Measurements from ENCODE around the gene PHF21A. TPM values are rescaled to one million over a fixed set of nuclear protein-coding genes. Genes with fewer than 3 reads are reported as not detected.

Gene PHF21A
- total and polyA plus RNA-seq, 4 donors = 3.6 to 8.5 (median 6.2) TPM

DNA sequence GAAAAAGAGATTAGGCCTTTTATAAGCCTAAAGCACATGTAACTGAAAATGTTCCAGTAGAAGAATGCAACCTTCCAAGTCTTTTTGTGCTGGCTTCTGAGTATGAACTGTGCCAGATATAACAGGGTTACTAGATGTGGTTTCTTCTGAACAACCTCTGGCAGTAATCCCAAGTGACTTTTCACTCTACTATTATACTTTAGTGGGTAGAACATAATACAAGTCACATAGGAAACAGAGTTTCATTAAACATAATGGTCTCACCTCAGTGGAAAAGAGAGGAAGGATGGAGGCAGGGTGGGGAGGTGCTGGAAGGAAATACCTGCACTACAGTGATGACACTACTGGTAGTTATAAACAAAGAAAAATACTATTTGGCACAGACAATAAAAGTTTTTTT is 81.3 kb downstream of the PHF21A start:
- Histone ChIP-seq H3K27ac (ENCODE audit: low read depth in 1 of 2, low read length in 2 of 2) (no peak overlapping the region), H3K27me3 (ENCODE audit: control insufficient read depth in 4 of 4, insufficient read depth in 4 of 4, low read length in 3 of 4) (no peaks in the 10 kb centered on the region), H3K9me3 (ENCODE audit: control insufficient read depth in 4 of 4, low read length in 3 of 4) (no peaks in the 10 kb centered on the region), H3K9ac (ENCODE audit: low read depth in 1 of 2, low read length in 2 of 2) (no peak overlapping the region), H3K4me3 (ENCODE audit: low read depth in 1 of 3, low read length in 3 of 3) (no peak overlapping the region), H3K36me3 (ENCODE audit: control insufficient read depth in 4 of 4, insufficient read depth in 3 of 4, low read depth in 1 of 4, low read length in 3 of 4) (no peaks in the 10 kb centered on the region), H3K4me1 (ENCODE audit: control insufficient read depth in 4 of 4, insufficient read depth in 4 of 4, low read length in 3 of 4) (peaks cover 0 to 2% (median 0%) of the 10 kb centered on the region in 4 donors)
- TF ChIP-seq EGR1 (IDR thresholded peaks at IDR 0.05; ENCODE audit: low read depth in 2 of 2) (no peak), YY1 (IDR thresholded peaks at IDR 0.05) (no peak), GABPA (IDR thresholded peaks at IDR 0.05 in 1 of 2, conservative IDR thresholded peaks at IDR 0.05 in 1 of 2) (no peak), NR2F2 (IDR thresholded peaks at IDR 0.05) (no peak), TAF1 (conservative IDR thresholded peaks at IDR 0.05) (no peak), HNF4G (IDR thresholded peaks at IDR 0.05) (no peak), JUND (IDR thresholded peaks at IDR 0.05) (no peak), HNF4A (conservative IDR thresholded peaks at IDR 0.05) (no peak), FOXA1 (IDR thresholded peaks at IDR 0.05) (no peak), FOXA2 (IDR thresholded peaks at IDR 0.05) (no peak), SP1 (IDR thresholded peaks at IDR 0.05) (no peak)
- TF ChIP-seq, protein P1, sequence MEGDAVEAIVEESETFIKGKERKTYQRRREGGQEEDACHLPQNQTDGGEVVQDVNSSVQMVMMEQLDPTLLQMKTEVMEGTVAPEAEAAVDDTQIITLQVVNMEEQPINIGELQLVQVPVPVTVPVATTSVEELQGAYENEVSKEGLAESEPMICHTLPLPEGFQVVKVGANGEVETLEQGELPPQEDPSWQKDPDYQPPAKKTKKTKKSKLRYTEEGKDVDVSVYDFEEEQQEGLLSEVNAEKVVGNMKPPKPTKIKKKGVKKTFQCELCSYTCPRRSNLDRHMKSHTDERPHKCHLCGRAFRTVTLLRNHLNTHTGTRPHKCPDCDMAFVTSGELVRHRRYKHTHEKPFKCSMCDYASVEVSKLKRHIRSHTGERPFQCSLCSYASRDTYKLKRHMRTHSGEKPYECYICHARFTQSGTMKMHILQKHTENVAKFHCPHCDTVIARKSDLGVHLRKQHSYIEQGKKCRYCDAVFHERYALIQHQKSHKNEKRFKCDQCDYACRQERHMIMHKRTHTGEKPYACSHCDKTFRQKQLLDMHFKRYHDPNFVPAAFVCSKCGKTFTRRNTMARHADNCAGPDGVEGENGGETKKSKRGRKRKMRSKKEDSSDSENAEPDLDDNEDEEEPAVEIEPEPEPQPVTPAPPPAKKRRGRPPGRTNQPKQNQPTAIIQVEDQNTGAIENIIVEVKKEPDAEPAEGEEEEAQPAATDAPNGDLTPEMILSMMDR (IDR thresholded peaks at IDR 0.05; ENCODE audit: low read depth, low read length, missing input control) = no peak
- TF ChIP-seq, protein P2, sequence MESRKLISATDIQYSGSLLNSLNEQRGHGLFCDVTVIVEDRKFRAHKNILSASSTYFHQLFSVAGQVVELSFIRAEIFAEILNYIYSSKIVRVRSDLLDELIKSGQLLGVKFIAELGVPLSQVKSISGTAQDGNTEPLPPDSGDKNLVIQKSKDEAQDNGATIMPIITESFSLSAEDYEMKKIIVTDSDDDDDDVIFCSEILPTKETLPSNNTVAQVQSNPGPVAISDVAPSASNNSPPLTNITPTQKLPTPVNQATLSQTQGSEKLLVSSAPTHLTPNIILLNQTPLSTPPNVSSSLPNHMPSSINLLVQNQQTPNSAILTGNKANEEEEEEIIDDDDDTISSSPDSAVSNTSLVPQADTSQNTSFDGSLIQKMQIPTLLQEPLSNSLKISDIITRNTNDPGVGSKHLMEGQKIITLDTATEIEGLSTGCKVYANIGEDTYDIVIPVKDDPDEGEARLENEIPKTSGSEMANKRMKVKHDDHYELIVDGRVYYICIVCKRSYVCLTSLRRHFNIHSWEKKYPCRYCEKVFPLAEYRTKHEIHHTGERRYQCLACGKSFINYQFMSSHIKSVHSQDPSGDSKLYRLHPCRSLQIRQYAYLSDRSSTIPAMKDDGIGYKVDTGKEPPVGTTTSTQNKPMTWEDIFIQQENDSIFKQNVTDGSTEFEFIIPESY (IDR thresholded peaks at IDR 0.05) = no peak
- TF ChIP-seq, protein P3, sequence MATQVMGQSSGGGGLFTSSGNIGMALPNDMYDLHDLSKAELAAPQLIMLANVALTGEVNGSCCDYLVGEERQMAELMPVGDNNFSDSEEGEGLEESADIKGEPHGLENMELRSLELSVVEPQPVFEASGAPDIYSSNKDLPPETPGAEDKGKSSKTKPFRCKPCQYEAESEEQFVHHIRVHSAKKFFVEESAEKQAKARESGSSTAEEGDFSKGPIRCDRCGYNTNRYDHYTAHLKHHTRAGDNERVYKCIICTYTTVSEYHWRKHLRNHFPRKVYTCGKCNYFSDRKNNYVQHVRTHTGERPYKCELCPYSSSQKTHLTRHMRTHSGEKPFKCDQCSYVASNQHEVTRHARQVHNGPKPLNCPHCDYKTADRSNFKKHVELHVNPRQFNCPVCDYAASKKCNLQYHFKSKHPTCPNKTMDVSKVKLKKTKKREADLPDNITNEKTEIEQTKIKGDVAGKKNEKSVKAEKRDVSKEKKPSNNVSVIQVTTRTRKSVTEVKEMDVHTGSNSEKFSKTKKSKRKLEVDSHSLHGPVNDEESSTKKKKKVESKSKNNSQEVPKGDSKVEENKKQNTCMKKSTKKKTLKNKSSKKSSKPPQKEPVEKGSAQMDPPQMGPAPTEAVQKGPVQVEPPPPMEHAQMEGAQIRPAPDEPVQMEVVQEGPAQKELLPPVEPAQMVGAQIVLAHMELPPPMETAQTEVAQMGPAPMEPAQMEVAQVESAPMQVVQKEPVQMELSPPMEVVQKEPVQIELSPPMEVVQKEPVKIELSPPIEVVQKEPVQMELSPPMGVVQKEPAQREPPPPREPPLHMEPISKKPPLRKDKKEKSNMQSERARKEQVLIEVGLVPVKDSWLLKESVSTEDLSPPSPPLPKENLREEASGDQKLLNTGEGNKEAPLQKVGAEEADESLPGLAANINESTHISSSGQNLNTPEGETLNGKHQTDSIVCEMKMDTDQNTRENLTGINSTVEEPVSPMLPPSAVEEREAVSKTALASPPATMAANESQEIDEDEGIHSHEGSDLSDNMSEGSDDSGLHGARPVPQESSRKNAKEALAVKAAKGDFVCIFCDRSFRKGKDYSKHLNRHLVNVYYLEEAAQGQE (IDR thresholded peaks at IDR 0.05) = no peak
- no peak for DNase-seq (ENCODE audit: low spot score)

DNA sequence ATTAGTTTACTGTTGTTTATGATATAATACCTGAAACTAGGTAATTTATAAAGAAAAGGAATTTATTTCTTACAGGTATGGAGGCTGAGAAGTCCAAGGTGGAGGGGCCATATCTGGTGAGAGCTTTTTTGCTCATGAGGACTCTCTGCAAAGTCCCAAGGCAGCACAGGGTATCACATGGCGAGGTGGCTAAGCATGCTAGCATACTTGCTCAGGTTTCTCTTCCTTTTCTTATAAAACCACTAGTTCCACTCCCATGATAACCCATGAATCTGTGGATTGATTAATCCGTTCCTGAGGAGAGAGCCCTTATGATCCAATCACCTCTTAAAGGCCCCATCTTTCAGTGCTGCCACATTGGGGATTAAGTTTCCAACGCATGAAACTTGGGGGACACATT is 82.7 kb downstream of the PHF21A start:
- H3K9me3 ChIP-seq (ENCODE audit: control insufficient read depth in 4 of 4, low read length in 3 of 4) = no peaks in the 10 kb centered on the region
- no peak overlapping the region for H3K9ac ChIP-seq (ENCODE audit: low read depth in 1 of 2, low read length in 2 of 2)
- no peak for DNase-seq (ENCODE audit: low spot score)
- no peaks in the 10 kb centered on the region for H3K36me3 ChIP-seq (ENCODE audit: control insufficient read depth in 4 of 4, insufficient read depth in 3 of 4, low read depth in 1 of 4, low read length in 3 of 4)
- no peak overlapping the region for H3K4me3 ChIP-seq (ENCODE audit: low read depth in 1 of 3, low read length in 3 of 3)
- 93% methylated on average over 3 of the region's 3 CpGs for WGBS
- H3K27ac ChIP-seq (ENCODE audit: low read depth in 1 of 2, low read length in 2 of 2) = no peak overlapping the region
- no peaks in the 10 kb centered on the region for H3K4me1 ChIP-seq (ENCODE audit: control insufficient read depth in 4 of 4, insufficient read depth in 4 of 4, low read length in 3 of 4)
- H3K27me3 ChIP-seq (ENCODE audit: control insufficient read depth in 4 of 4, insufficient read depth in 4 of 4, low read length in 3 of 4) = no peaks in the 10 kb centered on the region
- TF ChIP-seq RXRA (IDR thresholded peaks at IDR 0.05) (no peak), YY1 (IDR thresholded peaks at IDR 0.05) (no peak), NR2F2 (IDR thresholded peaks at IDR 0.05) (no peak), FOXA1 (IDR thresholded peaks at IDR 0.05) (no peak), SP1 (IDR thresholded peaks at IDR 0.05) (no peak), ATF3 (IDR thresholded peaks at IDR 0.05) (no peak), JUND (IDR thresholded peaks at IDR 0.05) (no peak), HNF4A (conservative IDR thresholded peaks at IDR 0.05) (no peak), TAF1 (conservative IDR thresholded peaks at IDR 0.05) (no peak), HNF4G (IDR thresholded peaks at IDR 0.05) (no peak), FOXA2 (IDR thresholded peaks at IDR 0.05) (no peak), EGR1 (IDR thresholded peaks at IDR 0.05; ENCODE audit: low read depth in 2 of 2) (no peak)
- TF ChIP-seq, protein P3 (IDR thresholded peaks at IDR 0.05) = no peak
- TF ChIP-seq, protein P4, sequence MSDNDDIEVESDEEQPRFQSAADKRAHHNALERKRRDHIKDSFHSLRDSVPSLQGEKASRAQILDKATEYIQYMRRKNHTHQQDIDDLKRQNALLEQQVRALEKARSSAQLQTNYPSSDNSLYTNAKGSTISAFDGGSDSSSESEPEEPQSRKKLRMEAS (IDR thresholded peaks at IDR 0.05) = no peak
- TF ChIP-seq, protein P2 (IDR thresholded peaks at IDR 0.05) = no peak
